Omental fat pad (tissue), 4 donors: Measurements from ENCODE around the gene LHFPL3. TPM values are rescaled to one million over a fixed set of nuclear protein-coding genes. Genes with fewer than 3 reads are reported as not detected.

Experiments used
- ATAC-seq: fragments of 150-250 bp; one replicate; pipeline ENCODE4 v1.9.1; 2016; ENCODE audit warnings: mild to moderate bottlenecking, moderate library complexity; ENCODE audit not compliant: low FRiP score
- DNase-seq: peaks from one replicate; pipeline ENCODE4 v3.0.0-alpha.2; 2019; ENCODE audit warnings: low spot score
- total RNA-seq, 4 donors: library from RNA; depleted of rRNA; stranded (reverse); fragments of >200 nt; gene quantifications; one replicate each; pipeline ENCODE4 v1.1.0, GENCODE V29; 2016
- TF ChIP-seq, protein P1 (sequence below), 3 donors: fragments of 450-650 bp; IDR thresholded peaks; one replicate each; pipeline ENCODE4 v1.5.1; 2016 to 2017; ENCODE audit warnings: antibody characterized with exemption in 3 of 3, mild to moderate bottlenecking in 3 of 3, moderate library complexity in 2 of 3

LHFPL3 gene
- total RNA-seq, 4 donors from 2014 or later, result not detected

DNA sequence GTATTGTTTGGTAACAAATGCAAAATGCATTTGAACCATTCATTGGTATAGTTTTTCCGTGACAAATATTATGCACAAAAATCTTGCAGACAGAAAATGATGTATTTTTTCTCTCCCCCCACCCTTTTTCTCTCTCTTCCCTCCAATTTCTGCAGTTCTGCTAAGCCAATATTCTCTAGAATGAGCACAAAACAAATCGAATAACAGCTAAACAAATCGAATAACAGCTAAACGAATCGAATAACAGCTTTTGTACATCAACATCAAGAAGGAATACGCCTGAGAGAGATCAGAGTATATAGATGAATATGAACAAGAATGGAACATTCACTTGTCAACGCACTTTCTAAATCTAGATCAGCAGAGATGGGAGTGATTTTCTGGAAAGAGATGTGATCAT is 577.6 kb downstream of the LHFPL3 start:
- ATAC-seq, result no peak
- TF ChIP-seq, protein P1, sequence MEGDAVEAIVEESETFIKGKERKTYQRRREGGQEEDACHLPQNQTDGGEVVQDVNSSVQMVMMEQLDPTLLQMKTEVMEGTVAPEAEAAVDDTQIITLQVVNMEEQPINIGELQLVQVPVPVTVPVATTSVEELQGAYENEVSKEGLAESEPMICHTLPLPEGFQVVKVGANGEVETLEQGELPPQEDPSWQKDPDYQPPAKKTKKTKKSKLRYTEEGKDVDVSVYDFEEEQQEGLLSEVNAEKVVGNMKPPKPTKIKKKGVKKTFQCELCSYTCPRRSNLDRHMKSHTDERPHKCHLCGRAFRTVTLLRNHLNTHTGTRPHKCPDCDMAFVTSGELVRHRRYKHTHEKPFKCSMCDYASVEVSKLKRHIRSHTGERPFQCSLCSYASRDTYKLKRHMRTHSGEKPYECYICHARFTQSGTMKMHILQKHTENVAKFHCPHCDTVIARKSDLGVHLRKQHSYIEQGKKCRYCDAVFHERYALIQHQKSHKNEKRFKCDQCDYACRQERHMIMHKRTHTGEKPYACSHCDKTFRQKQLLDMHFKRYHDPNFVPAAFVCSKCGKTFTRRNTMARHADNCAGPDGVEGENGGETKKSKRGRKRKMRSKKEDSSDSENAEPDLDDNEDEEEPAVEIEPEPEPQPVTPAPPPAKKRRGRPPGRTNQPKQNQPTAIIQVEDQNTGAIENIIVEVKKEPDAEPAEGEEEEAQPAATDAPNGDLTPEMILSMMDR (IDR thresholded peaks at IDR 0.05), result no peak
- no peak for DNase-seq

DNA sequence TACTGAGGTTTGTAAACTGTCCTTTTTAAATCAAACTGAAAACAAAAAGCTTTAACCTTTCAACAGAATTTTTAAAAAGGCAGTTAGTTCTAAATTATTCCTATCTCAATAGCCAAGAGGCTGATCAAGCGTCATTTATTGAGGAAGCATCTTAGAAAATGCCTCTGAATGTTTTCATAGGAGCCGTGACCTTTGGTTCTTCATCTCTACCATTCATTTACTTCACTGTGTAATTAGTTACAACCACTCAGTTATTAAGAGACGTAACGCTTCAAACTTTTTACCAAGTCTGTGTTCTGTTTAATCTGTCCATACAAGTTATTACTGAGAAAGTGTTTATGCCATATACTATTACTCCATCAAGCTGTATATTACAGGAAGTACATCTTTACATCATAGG is 578.2 kb downstream of the LHFPL3 start:
- DNase-seq, result no peak
- no peak for ATAC-seq
- TF ChIP-seq, protein P1 (IDR thresholded peaks at IDR 0.05), result no peak

DNA sequence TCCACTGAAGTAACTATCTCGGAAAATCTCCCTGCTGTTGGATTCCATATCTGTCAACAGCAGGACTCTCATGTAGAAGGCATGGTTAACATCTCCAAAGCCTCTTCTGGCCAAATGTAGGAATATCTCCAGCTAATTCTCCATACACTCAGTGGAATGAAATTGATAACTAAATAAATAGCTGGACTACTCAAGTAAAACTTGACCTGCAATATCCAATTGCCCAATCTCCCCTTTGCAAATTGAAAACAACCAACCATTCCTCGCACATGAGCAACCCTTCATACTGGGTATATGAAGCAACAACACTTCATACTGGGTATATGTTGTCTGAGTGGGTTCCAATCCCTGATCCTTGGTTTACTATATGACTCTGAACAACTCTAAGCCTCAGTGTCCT is 580.2 kb downstream of the LHFPL3 start:
- ATAC-seq (no peak), DNase-seq (no peak)
- TF ChIP-seq, protein P1 (IDR thresholded peaks at IDR 0.05), result no peak

DNA sequence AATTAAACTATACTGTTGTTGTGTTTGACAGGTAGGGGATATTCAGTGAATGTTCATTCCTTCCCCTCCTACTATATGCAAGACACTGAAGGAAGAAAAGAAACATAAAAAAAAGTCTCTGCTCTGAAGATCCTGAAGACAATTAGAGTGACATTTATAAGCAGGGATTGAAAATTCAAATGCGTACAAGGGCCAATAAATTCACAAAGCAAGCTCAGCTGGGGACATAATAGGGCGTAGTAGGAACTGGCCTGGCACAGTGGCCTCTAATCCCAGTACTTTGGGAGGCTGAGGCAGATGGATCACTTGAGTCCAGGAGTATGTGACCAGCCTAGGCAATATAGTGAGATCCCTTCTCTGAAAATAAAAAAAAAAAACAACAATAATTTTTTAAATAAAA is 580.7 kb downstream of the LHFPL3 start:
- TF ChIP-seq, protein P1 (IDR thresholded peaks at IDR 0.05), result no peak
- no peak for ATAC-seq
- DNase-seq, result no peak

DNA sequence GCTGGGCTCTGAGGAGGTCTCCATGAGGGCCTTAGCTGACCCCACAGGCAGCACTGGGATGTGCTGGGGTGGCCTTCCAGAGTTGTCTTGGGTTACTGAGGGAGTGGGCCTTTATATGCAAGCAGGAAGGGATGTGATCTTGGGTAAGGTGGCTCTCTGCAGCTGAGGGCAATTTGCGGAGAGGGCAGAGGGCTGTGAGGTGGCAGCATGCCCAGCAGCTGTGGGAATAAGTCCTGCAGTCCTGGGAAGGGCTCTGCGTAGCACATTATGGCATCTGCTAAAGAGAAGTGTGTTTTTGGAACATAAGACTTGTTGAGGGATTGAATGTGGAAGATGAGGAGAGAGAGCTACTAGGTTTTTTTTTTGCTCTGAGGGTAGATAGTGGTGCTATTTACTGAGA is 586.0 kb downstream of the LHFPL3 start:
- no peak for ATAC-seq
- TF ChIP-seq, protein P1 (IDR thresholded peaks at IDR 0.05), result no peak
- DNase-seq, result no peak

DNA sequence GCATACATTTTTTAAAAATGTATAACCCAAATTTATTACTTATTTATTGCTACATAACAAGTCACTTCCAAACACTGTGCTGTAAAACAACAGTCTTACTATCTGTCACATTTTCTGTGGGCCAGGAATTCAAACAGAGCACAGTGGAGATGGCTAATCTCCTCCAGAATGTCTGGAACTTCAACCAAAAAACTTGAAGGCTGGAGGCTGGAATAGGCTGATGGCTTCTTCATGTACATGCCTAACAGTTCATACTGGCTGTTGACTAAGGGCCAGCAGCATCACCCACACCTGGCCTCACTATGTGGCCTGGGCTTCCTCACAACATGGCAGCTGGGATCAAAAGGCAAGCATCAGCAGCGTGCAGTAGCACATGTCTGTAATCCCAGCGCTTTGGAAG is 593.2 kb downstream of the LHFPL3 start:
- ATAC-seq (no peak), DNase-seq (no peak)
- TF ChIP-seq, protein P1 (IDR thresholded peaks at IDR 0.05), result no peak

DNA sequence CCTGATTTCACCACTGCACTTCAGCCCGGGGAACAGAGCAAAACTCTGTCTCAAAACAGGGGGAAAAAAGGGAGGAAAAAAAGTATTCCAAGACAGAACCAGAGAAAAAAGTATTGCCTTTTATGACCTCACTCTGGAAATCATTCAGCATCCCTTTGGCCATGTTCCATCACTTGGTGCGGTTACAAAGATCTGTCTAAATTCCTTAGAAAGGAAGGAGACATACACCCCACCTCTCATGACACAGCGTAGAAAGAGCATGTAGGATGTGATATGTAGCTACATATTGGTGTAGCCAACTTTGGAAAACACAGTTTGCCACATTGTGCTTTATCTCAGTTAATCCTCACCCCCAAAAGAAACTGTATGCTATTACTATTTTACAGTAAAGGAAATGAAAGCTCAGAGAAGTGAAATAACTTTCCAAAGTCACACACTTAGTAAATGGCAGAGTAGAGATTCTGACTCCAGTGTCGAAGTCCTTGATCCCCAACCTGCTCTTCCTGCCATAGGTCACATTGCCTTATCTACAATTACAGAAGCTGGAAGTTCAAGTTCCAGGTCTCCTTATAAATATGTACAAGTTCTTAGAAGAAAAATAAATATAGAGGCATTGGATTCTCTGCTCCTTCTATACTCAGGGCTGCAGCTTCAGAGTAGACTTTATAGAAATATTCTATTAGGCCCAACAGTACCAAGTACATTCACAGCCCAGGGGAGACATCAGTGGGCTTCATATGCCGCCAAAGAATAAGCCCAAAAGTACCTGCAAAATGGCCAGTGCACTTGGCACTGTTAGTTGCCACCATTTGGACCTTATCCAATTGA is 594.0 kb downstream of the LHFPL3 start:
- TF ChIP-seq, protein P1 (IDR thresholded peaks at IDR 0.05), result no peak
- DNase-seq (no peak), ATAC-seq (no peak)
